Hepatocyte (in vitro differentiated cells): ENCODE data around the gene PTX4. TPM values are rescaled to one million over a fixed set of nuclear protein-coding genes. Genes with fewer than 3 reads are reported as not detected.

Source experiments
- DNase-seq: peaks from one replicate; pipeline ENCODE4 v3.0.0-alpha.2; 2016; ENCODE audit warnings: low spot score
- H2AFZ ChIP-seq: fragments of 200-600 bp; sonication (generic); 2 replicates; pipeline ENCODE4 v1.6.0; 2016; ENCODE audit warnings: antibody characterized with exemption, mild to moderate bottlenecking
- H3K27ac ChIP-seq: fragments of 200-600 bp; sonication (generic); 2 replicates; pipeline ENCODE4 v1.5.1; 2016; ENCODE audit warnings: mild to moderate bottlenecking
- H3K27me3 ChIP-seq: fragments of 200-600 bp; sonication (generic); 2 replicates; pipeline ENCODE4 v1.6.1; 2016
- H3K36me3 ChIP-seq: fragments of 200-600 bp; sonication (generic); replicated peaks from 2 replicates; pipeline ENCODE4 v1.5.1; 2016; ENCODE audit warnings: low read depth; ENCODE audit not compliant: insufficient read depth
- H3K4me1 ChIP-seq: fragments of 200-600 bp; sonication (generic); 2 replicates; pipeline ENCODE4 v1.5.1; 2016; ENCODE audit warnings: mild to moderate bottlenecking, moderate library complexity; ENCODE audit not compliant: insufficient read depth
- H3K4me2 ChIP-seq: fragments of 200-600 bp; sonication (generic); 2 replicates; pipeline ENCODE4 v1.6.0; 2016
- H3K4me3 ChIP-seq: fragments of 200-600 bp; sonication (generic); 2 replicates; pipeline ENCODE4 v1.5.1; 2016; ENCODE audit warnings: mild to moderate bottlenecking
- H3K79me2 ChIP-seq: fragments of 200-600 bp; sonication (generic); 2 replicates; pipeline ENCODE4 v1.6.0; 2017; ENCODE audit warnings: mild to moderate bottlenecking
- H3K9me2 ChIP-seq: fragments of 200-600 bp; sonication (generic); replicated peaks from 2 replicates; pipeline ENCODE4 v1.6.0; 2017; ENCODE audit warnings: mild to moderate bottlenecking; ENCODE audit not compliant: insufficient read depth
- H3K9me3 ChIP-seq: fragments of 200-600 bp; sonication (generic); 2 replicates; pipeline ENCODE4 v1.5.1; 2016; ENCODE audit warnings: low read depth, mild to moderate bottlenecking
- H4K20me1 ChIP-seq: fragments of 200-600 bp; sonication (generic); 2 replicates; pipeline ENCODE4 v1.6.0; 2016; ENCODE audit warnings: mild to moderate bottlenecking; ENCODE audit not compliant: insufficient read depth, poor library complexity, severe bottlenecking
- EZH2 ChIP-seq: fragments of 200-600 bp; sonication (generic); IDR thresholded peaks from 2 replicates; pipeline ENCODE4 v1.6.1; 2016; ENCODE audit warnings: antibody characterized with exemption, mild to moderate bottlenecking, borderline replicate concordance
- EZH2phosphoT487 ChIP-seq: fragments of 200-600 bp; sonication (generic); IDR thresholded peaks from one replicate; pipeline ENCODE4 v1.6.1; 2018; ENCODE audit warnings: antibody characterized with exemption, mild to moderate bottlenecking, low read depth, moderate library complexity; ENCODE audit not compliant: unreplicated experiment, severe bottlenecking
- WGBS: methylation state at CpG from one replicate; pipeline ENCODE4 v1.1.6; 2016; ENCODE audit warnings: low lambda C conversion rate; ENCODE audit errors: missing lambda C conversion rate; 5-methylcytosine and 5-hydroxymethylcytosine counted together
- polyA plus RNA-seq: library from polyadenylated mRNA; unstranded; fragments of >200 nt; fragmentation: Nextera tagmentation; extraction: Ambion mirVana; gene quantifications from 2 replicates; pipeline ENCODE4 v1.2.1, GENCODE V29; 2016
- total RNA-seq: library from RNA; depleted of rRNA; stranded (reverse); fragments of >200 nt; gene quantifications from 2 replicates; pipeline ENCODE4 v1.2.3, GENCODE V29; 2014
- TF ChIP-seq, protein P1 (sequence below): fragments of 200-600 bp; sonication (generic); IDR thresholded peaks from 2 replicates; pipeline ENCODE4 v1.5.1; 2016; ENCODE audit warnings: antibody characterized with exemption, mild to moderate bottlenecking; ENCODE audit not compliant: poor library complexity

The PTX4 gene
- total and polyA plus RNA-seq, 2 experiments from 2014 or later = not detected

DNA sequence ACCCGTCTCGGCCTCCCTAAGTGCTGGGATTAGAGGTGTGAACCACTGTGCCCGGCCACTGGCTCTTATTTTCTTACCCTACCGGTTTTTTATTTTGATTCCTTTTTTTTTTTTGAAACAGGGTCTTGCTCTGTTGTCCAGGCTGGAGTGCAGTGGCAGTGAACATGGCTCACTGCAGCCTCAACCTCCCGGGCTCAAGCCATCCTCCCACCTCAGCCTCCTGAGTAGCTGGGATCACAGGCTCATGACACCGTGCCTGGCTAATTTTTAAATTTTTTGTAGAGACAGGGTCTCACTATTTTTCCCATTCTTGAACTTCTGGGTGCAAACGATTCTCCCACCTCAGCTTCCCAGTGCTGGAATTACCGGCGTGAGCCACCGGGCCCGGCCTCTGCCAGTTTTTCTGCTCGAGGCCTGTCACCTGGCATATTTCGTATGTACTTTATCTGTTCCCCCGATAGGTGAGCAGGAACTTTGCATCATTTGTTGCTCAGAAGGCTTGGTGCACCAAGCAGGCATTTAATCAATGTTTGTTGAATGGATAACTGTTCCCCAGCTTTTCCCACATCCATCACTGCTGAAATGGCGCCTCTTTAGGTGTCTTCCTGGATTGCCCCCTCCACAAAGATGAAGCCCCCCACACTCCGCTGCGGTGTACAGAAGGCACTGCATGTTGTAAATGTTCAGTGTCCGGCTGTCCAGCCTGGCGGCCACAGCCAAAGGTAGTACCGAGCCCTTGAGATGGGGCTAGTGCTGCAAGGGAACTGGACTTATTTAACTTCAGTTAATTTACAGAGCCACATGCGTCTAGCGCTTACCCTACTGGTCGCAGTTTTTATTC lies 3.6 kb upstream of the PTX4 start:
- Histone ChIP-seq H2AFZ (peak overlapping the region; percentile 91), H3K9me2 (no peaks in the 10 kb centered on the region), H3K27me3 (no peaks in the 10 kb centered on the region), H3K4me2 (peak overlapping the region; percentile 88), H3K4me1 (peaks cover 13% of the 10 kb centered on the region), H3K4me3 (peak overlapping the region; percentile 57), H3K36me3 (no peaks in the 10 kb centered on the region), H3K9me3 (no peaks in the 10 kb centered on the region), H3K79me2 (peaks cover 17% of the 10 kb centered on the region), H3K27ac (peak overlapping the region; percentile 95), H4K20me1 (no peaks in the 10 kb centered on the region)
- TF ChIP-seq EZH2 (no peak), EZH2phosphoT487 (no peak)
- TF ChIP-seq, protein P1, sequence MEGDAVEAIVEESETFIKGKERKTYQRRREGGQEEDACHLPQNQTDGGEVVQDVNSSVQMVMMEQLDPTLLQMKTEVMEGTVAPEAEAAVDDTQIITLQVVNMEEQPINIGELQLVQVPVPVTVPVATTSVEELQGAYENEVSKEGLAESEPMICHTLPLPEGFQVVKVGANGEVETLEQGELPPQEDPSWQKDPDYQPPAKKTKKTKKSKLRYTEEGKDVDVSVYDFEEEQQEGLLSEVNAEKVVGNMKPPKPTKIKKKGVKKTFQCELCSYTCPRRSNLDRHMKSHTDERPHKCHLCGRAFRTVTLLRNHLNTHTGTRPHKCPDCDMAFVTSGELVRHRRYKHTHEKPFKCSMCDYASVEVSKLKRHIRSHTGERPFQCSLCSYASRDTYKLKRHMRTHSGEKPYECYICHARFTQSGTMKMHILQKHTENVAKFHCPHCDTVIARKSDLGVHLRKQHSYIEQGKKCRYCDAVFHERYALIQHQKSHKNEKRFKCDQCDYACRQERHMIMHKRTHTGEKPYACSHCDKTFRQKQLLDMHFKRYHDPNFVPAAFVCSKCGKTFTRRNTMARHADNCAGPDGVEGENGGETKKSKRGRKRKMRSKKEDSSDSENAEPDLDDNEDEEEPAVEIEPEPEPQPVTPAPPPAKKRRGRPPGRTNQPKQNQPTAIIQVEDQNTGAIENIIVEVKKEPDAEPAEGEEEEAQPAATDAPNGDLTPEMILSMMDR = no peak
- WGBS = 89% methylated on average over 23 of the region's 23 CpGs
- DNase-seq = no peak

DNA sequence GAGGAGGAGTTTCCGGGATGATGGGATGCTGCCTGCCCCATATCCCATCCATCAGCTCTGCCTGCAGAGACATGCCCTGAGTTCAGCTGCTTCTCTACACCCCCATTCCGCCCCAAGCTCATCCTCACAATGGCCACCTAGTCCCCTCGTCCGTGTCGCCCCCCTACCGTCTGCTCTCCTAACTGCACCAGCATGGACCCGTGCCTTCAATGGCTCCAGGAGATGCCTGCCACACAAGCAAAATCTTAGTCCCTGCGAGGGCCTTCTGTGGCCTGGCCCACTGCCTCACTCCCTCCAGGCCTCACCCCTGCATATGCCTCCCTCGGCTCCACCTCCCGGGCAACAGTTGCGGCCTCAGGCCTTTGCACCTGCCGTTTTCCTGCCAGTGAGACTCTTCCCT lies 2.6 kb upstream of the PTX4 start:
- WGBS = 91% methylated on average over 12 of the region's 12 CpGs
- Histone ChIP-seq H3K36me3 (no peaks in the 10 kb centered on the region), H3K9me2 (no peaks in the 10 kb centered on the region), H3K4me3 (no peak overlapping the region), H3K9me3 (no peaks in the 10 kb centered on the region), H2AFZ (no peak overlapping the region), H3K27me3 (no peaks in the 10 kb centered on the region), H4K20me1 (no peaks in the 10 kb centered on the region), H3K4me2 (no peak overlapping the region), H3K79me2 (peaks cover 17% of the 10 kb centered on the region), H3K27ac (no peak overlapping the region), H3K4me1 (peaks cover 13% of the 10 kb centered on the region)
- no peak for TF ChIP-seq EZH2phosphoT487
- TF ChIP-seq, protein P1 = no peak
- TF ChIP-seq EZH2 = no peak
- DNase-seq = no peak

DNA sequence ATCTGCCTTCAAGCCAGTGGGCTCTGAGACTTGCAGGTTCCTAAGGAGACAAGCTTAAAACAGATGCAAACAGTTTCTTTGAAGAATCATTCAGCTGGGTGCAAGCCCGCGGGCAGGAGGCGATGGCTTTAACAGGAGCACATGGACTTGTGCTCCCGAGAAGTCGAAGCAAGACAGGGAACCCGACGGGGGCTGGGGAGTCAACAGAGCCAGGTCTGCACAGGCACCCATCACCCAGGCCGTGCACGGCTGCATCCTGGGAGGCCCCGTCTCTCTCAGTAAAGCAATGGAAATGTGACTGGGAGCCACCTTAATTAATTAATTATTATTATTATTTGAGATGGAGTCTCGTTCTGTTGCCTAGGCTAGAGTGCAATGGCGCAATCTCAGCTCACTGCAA lies 333 bp upstream of the PTX4 start:
- H3K27ac ChIP-seq = no peak overlapping the region
- peaks cover 7% of the 10 kb centered on the region for H3K4me1 ChIP-seq
- H2AFZ ChIP-seq = no peak overlapping the region
- H3K9me2 ChIP-seq = no peaks in the 10 kb centered on the region
- no peak for DNase-seq
- no peaks in the 10 kb centered on the region for H3K36me3 ChIP-seq
- TF ChIP-seq, protein P1 = no peak
- no peak for TF ChIP-seq EZH2
- TF ChIP-seq EZH2phosphoT487 = no peak
- no peak overlapping the region for H3K4me3 ChIP-seq
- H3K4me2 ChIP-seq = no peak overlapping the region
- H3K79me2 ChIP-seq = peaks cover 7% of the 10 kb centered on the region
- no peaks in the 10 kb centered on the region for H3K27me3 ChIP-seq
- H3K9me3 ChIP-seq = no peaks in the 10 kb centered on the region
- no peaks in the 10 kb centered on the region for H4K20me1 ChIP-seq
- 93% methylated on average over 12 of the region's 12 CpGs for WGBS
